Measurements from ENCODE around the gene CDK5. TPM values are rescaled to one million over a fixed set of nuclear protein-coding genes. Genes with fewer than 3 reads are reported as not detected.

The CDK5 gene
- total and polyA plus RNA-seq, 12 donors, result 15.4 to 29.8 (median 19.7) TPM

DNA sequence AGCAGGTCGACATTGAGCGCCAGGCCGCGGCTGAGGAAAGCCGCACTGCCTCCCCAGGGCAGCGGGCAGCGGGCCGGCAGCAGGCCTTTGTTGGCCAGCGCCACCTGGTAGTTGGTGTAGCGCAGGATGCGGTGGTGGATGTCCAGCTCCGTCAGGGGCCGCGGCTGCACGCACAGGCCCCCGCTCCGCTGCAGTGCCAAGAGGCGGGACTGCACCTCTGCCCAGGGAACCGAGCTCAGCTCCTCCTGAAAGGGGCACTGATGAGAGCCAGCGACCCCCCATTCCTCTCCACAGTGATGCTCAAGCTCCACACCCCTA, 38.6 kb downstream of the CDK5 start:
- peaks cover 4 to 12% of the 10 kb centered on the region in 2 donors for H3K4me1 ChIP-seq (replicated peaks in 1 of 2)
- H3K27me3 ChIP-seq, result peaks cover 41% of the 10 kb centered on the region
- WGBS, 4 donors, result 3 to 31% (median 15%) methylated on average over 8 to 20 of the region's 20 CpGs
- no peaks in the 10 kb centered on the region for H3K9me3 ChIP-seq (replicated peaks in 1 of 3)
- no peak overlapping the region for H3K27ac ChIP-seq
- intact Hi-C loops (cut with DNase I), result loop anchor here in 1 of 2 donors (5.0 kb wide), 1 partner anchor 93 kb away; no protein-coding TSS in a partner anchor
- H3K36me3 ChIP-seq (replicated peaks in 1 of 2), result no peaks in the 10 kb centered on the region
- peak overlapping the region in 1 of 4 donors; percentile 26 for H3K4me3 ChIP-seq
- no peak for DNase-seq
- TF ChIP-seq, protein P1, sequence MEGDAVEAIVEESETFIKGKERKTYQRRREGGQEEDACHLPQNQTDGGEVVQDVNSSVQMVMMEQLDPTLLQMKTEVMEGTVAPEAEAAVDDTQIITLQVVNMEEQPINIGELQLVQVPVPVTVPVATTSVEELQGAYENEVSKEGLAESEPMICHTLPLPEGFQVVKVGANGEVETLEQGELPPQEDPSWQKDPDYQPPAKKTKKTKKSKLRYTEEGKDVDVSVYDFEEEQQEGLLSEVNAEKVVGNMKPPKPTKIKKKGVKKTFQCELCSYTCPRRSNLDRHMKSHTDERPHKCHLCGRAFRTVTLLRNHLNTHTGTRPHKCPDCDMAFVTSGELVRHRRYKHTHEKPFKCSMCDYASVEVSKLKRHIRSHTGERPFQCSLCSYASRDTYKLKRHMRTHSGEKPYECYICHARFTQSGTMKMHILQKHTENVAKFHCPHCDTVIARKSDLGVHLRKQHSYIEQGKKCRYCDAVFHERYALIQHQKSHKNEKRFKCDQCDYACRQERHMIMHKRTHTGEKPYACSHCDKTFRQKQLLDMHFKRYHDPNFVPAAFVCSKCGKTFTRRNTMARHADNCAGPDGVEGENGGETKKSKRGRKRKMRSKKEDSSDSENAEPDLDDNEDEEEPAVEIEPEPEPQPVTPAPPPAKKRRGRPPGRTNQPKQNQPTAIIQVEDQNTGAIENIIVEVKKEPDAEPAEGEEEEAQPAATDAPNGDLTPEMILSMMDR (IDR thresholded peaks at IDR 0.05), result no peak
- TF ChIP-seq POLR2A (IDR thresholded peaks at IDR 0.05), result no peak

DNA sequence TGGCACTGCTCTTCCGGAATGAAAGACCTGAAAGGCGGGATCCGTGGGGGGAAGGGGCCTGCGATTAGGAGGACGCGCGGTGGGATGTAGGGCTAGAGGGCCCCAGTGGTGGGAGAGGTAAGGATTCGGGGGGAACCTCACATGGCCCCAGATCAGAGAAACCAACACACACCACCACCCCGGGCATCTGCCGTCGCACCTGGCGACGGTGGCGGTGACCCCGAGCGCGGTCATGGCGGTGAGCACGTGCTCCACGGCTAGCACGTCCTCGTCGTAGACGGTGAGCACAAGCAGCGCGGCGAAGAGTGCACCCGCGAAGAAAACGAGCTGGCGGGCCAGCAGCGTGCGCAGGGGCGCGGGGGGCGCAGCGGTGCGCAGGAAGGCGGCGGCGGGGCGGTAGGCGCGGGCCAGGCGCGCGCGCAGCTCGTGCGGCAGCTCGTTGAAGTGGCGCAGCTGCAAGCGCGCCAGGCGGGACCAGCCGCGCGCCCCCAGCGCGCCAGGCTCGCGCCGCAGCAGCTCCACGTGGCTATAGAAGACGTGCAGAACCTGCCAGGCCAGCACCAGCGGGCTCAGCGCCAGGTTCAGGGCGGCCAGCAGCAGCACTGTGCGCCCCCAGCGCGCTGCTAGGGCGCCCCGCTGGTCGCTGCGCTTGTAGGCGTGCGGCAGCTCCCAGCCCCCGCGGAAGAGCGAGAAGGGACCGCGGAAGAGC, 39.1 kb downstream of the CDK5 start:
- H3K36me3 ChIP-seq (replicated peaks in 1 of 2), result no peaks in the 10 kb centered on the region
- 1 to 3% (median 2%) methylated on average over 14 to 82 of the region's 82 CpGs for WGBS, 4 donors
- no peaks in the 10 kb centered on the region for H3K9me3 ChIP-seq (replicated peaks in 1 of 3)
- TF ChIP-seq, protein P1 (IDR thresholded peaks at IDR 0.05), result no peak
- no peak for TF ChIP-seq POLR2A (IDR thresholded peaks at IDR 0.05)
- DNase-seq, result no peak
- intact Hi-C loops (cut with DNase I), result loop anchor here in 1 of 2 donors (5.0 kb wide), 1 partner anchor 94 kb away; no protein-coding TSS in a partner anchor
- H3K4me3 ChIP-seq, result peak overlapping the region in 1 of 4 donors; percentile 26
- H3K4me1 ChIP-seq (replicated peaks in 1 of 2), result peaks cover 4 to 12% of the 10 kb centered on the region in 2 donors
- peaks cover 46% of the 10 kb centered on the region for H3K27me3 ChIP-seq
- no peak overlapping the region for H3K27ac ChIP-seq

DNA sequence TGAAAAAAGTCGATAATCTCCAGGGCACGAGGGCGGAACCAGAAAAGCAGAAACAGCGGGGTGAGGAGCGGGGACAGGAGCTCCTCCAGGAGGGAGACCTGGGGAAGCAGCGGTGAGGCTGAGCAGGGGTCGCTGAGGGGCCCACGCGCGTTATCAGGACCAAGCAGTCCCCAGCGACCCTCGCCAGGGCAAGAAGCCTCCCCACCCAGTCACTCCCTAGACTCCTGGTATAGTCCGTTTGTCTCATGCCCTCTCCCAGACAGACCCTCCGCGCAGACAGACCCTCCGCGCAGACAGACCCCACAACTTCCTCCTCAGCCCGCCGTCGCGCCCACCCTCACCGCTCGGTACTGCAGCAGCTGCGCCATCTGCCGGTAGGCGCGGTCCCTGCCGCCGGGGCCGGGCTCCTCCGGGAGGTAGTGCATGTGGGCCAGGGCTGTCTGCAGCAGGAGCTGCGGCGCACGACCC, 39.7 kb downstream of the CDK5 start:
- DNase-seq, result peak; percentile 43 to 81 (median 68)
- no peak overlapping the region for H3K27ac ChIP-seq
- intact Hi-C loops (cut with DNase I), result loop anchor here in 1 of 2 donors (5.0 kb wide), 1 partner anchor 94 kb away; no protein-coding TSS in a partner anchor
- WGBS, 4 donors, result 4 to 14% (median 6%) methylated on average over 7 to 34 of the region's 34 CpGs
- no peak for TF ChIP-seq POLR2A (IDR thresholded peaks at IDR 0.05)
- TF ChIP-seq, protein P1 (IDR thresholded peaks at IDR 0.05), result peak; percentile 70 to 90 (median 80)
- no peaks in the 10 kb centered on the region for H3K9me3 ChIP-seq (replicated peaks in 1 of 3)
- peak overlapping the region in 1 of 4 donors; percentile 26 for H3K4me3 ChIP-seq
- H3K36me3 ChIP-seq (replicated peaks in 1 of 2), result no peaks in the 10 kb centered on the region
- H3K27me3 ChIP-seq, result peaks cover 46% of the 10 kb centered on the region
- H3K4me1 ChIP-seq (replicated peaks in 1 of 2), result peaks cover 4 to 12% of the 10 kb centered on the region in 2 donors

DNA sequence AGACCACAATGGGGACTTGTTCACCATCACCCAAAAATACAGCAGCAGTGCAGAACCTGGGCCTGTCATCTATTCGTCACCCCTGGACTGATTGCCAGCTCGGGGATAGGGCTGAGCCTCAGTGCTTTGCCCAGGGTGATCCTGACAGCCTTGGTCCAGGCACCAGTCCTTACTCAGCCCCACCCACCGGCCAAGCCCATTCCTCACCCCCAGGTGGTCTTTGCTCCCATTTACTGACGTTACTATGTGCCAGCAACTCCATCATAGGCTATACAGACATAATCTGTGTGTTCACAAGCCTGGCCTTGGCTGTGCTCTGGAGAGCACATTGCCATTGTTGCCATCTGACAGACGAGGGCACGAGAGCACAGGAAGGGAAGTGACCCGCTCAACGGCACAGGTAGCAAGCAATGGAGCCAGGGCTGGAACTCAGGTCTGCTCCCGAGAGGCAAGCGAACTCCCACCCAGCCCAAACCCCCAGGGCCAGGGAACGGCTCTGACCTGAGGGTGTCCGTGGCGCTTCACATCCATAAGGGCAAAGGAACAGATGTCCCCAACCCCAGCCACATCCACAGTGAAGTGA, 40.2 kb downstream of the CDK5 start:
- no peak for DNase-seq
- Histone ChIP-seq H3K27ac (no peak overlapping the region), H3K36me3 (replicated peaks in 1 of 2) (no peaks in the 10 kb centered on the region), H3K27me3 (peaks cover 46% of the 10 kb centered on the region), H3K9me3 (replicated peaks in 1 of 3) (no peaks in the 10 kb centered on the region), H3K4me1 (replicated peaks in 1 of 2) (peaks cover 4 to 12% of the 10 kb centered on the region in 2 donors), H3K4me3 (no peak overlapping the region)
- TF ChIP-seq, protein P1 (IDR thresholded peaks at IDR 0.05), result no peak
- TF ChIP-seq POLR2A (IDR thresholded peaks at IDR 0.05), result no peak
- WGBS, 4 donors, result 22 to 46% (median 41%) methylated on average over 11 to 13 of the region's 13 CpGs
- intact Hi-C loops (cut with DNase I), result loop anchor here in 1 of 2 donors (5.0 kb wide), 1 partner anchor 95 kb away; no protein-coding TSS in a partner anchor

Measured in adrenal gland (tissue), 12 donors.